Mesendoderm (in vitro differentiated cells): Measurements from ENCODE around the gene RAD23A. TPM values are rescaled to one million over a fixed set of nuclear protein-coding genes. Genes with fewer than 3 reads are reported as not detected.

Source experiments
- DNase-seq: peaks from one replicate; pipeline ENCODE4 v3.0.0; 2013
- H2AK5ac ChIP-seq: 2 replicates; pipeline ENCODE4 v1.6.1; 2013; ENCODE audit warnings: low read length, inconsistent platforms
- H2BK120ac ChIP-seq: 2 replicates; pipeline ENCODE4 v1.6.1; 2013; ENCODE audit warnings: low read depth, mild to moderate bottlenecking, low read length, moderate library complexity, mixed read lengths
- H2BK15ac ChIP-seq: replicated peaks from 2 replicates; pipeline ENCODE4 v1.6.1; 2013; ENCODE audit warnings: low read depth, mild to moderate bottlenecking, moderate library complexity
- H2BK5ac ChIP-seq: 2 replicates; pipeline ENCODE4 v1.6.1; 2013; ENCODE audit warnings: low read length, inconsistent platforms
- H3K18ac ChIP-seq: 2 replicates; pipeline ENCODE4 v1.6.1; 2013; ENCODE audit warnings: mild to moderate bottlenecking, low read length, mixed read lengths
- H3K23ac ChIP-seq: one replicate; pipeline ENCODE4 v1.6.1; 2013; ENCODE audit warnings: low read length
- H3K27ac ChIP-seq: 2 replicates; pipeline ENCODE4 v1.5.1; 2013; ENCODE audit warnings: low read depth, mild to moderate bottlenecking, inconsistent platforms, low read length, moderate library complexity
- H3K27me3 ChIP-seq: 2 replicates; pipeline ENCODE4 v1.6.1; 2013; ENCODE audit warnings: low read length, control low read depth, mild to moderate bottlenecking, inconsistent platforms; ENCODE audit not compliant: insufficient read depth, poor library complexity
- H3K36me3 ChIP-seq: 2 replicates; pipeline ENCODE4 v1.6.1; 2013; ENCODE audit warnings: low read length, inconsistent platforms; ENCODE audit not compliant: control insufficient read depth, insufficient read depth
- H3K4ac ChIP-seq: one replicate; pipeline ENCODE4 v1.6.1; 2013; ENCODE audit warnings: low read depth, mild to moderate bottlenecking, low read length, moderate library complexity
- H3K4me1 ChIP-seq: 2 replicates; pipeline ENCODE4 v1.6.1; 2013; ENCODE audit warnings: low read depth, low read length, inconsistent platforms; ENCODE audit not compliant: control insufficient read depth
- H3K4me2 ChIP-seq: 2 replicates; pipeline ENCODE4 v1.6.1; 2013; ENCODE audit warnings: low read length
- H3K4me3 ChIP-seq: 2 replicates; pipeline ENCODE4 v1.5.1; 2013; ENCODE audit warnings: mild to moderate bottlenecking, low read length
- H3K56ac ChIP-seq: one replicate; pipeline ENCODE4 v1.6.1; 2013; ENCODE audit warnings: low read length
- H3K79me1 ChIP-seq: 2 replicates; pipeline ENCODE4 v1.6.1; 2013; ENCODE audit warnings: low read length, inconsistent platforms
- H3K79me2 ChIP-seq: 2 replicates; pipeline ENCODE4 v1.6.1; 2013; ENCODE audit warnings: mild to moderate bottlenecking, low read length; ENCODE audit not compliant: control insufficient read depth, insufficient read depth
- H3K9ac ChIP-seq: 2 replicates; pipeline ENCODE4 v1.6.1; 2013; ENCODE audit warnings: low read length, inconsistent platforms
- H4K5ac ChIP-seq: one replicate; pipeline ENCODE4 v1.6.1; 2013; ENCODE audit warnings: low read length
- H4K8ac ChIP-seq: one replicate; pipeline ENCODE4 v1.6.1; 2013; ENCODE audit warnings: low read depth, mild to moderate bottlenecking, control low read depth, low read length, moderate library complexity
- WGBS: extraction: QIAGEN DNeasy Blood & Tissue Kit; methylation state at CpG from one replicate; pipeline ENCODE4 v1.1.7; 2013; ENCODE audit warnings: low lambda C conversion rate, missing lambda C conversion rate; ENCODE audit not compliant: insufficient coverage; ENCODE audit errors: extremely low coverage; 5-methylcytosine and 5-hydroxymethylcytosine counted together
- small RNA-seq: library from polyadenylated mRNA; stranded (forward); fragments of <200 nt; extraction: miRNeasy Mini kit (QIAGEN cat#:217004); gene quantifications from one replicate; pipeline ENCODE3, GENCODE V24; 2013; ENCODE audit not compliant: insufficient read depth

Gene RAD23A

DNA sequence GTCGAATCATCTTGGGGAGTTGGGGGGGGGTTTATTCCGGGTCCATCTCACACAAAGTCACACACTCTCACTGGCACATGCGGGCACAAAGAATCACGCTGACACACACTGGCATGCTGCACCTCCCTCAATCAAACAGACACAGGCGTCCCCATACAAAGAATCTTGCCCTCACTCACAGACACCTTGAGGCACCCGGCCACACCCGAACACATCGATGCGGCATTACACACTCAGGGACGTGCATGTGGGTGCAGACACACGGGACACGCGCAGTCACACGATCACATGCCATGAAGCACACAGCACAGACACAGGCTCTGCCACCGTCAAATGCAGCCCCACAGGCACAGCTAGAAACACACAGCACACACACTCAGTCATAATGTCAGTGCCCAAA lies 57.4 kb downstream of the RAD23A start:
- Histone ChIP-seq H3K4me1 (no peaks in the 10 kb centered on the region), H3K27me3 (peaks cover 21% of the 10 kb centered on the region)

More for the DNA sequence above, 57.4 kb downstream of the RAD23A start:
- no peaks in the 10 kb centered on the region for H3K36me3 ChIP-seq
- no peak overlapping the region for H3K4me2 ChIP-seq
- no peak overlapping the region for H3K4me3 ChIP-seq
- no peak overlapping the region for H4K8ac ChIP-seq
- no peak overlapping the region for H2BK120ac ChIP-seq
- no peak overlapping the region for H3K56ac ChIP-seq
- no peak overlapping the region for H3K9ac ChIP-seq
- H3K79me2 ChIP-seq, result no peaks in the 10 kb centered on the region
- H3K79me1 ChIP-seq, result no peaks in the 10 kb centered on the region
- no peak overlapping the region for H3K27ac ChIP-seq
- no peak overlapping the region for H3K4ac ChIP-seq
- no peak overlapping the region for H4K5ac ChIP-seq
- no peak overlapping the region for H3K18ac ChIP-seq
- no peak overlapping the region for H2BK15ac ChIP-seq
- H2AK5ac ChIP-seq, result no peak overlapping the region
- H2BK5ac ChIP-seq, result no peak overlapping the region
- H3K23ac ChIP-seq, result no peak overlapping the region
- no CpG with 5 or more reads among the region's 15 CpGs for WGBS
- DNase-seq, result no peak

Small RNAs within 50 kb of the gene (small RNA-seq; reads per million reads assigned to genes)
- gene MIR5695, result not detected
- gene MIR6515, result 2.1 reads per million, percentile 22 among the genes with 10 or more reads in this experiment
